Loucy (cell line): ENCODE results near the gene SLC12A4.
"Not testable (repeated sequence)": the region's sequence is repeated elsewhere in the genome, so short reads cannot be mapped to it uniquely, and the experiment has no call there.

Experiments
- H2AFZ ChIP-seq: fragments of 200-600 bp; sonication (generic); 2 replicates; pipeline ENCODE4 v1.6.0; 2016; ENCODE audit warnings: antibody characterized with exemption, mild to moderate bottlenecking, low read length, moderate library complexity
- H3F3A ChIP-seq: fragments of 200-600 bp; 2 replicates; pipeline ENCODE4 v1.6.0; 2016; ENCODE audit warnings: antibody characterized with exemption, low read depth, mild to moderate bottlenecking
- H3K27me3 ChIP-seq: fragments of 200-600 bp; sonication (generic); 2 replicates; pipeline ENCODE4 v1.6.1; 2014; ENCODE audit warnings: low read length, mild to moderate bottlenecking; ENCODE audit not compliant: insufficient read depth, poor library complexity, severe bottlenecking
- H3K36me3 ChIP-seq: fragments of 200-600 bp; sonication (generic); 2 replicates; pipeline ENCODE4 v1.6.1; 2016; ENCODE audit warnings: low read length; ENCODE audit not compliant: insufficient read depth
- H3K4me1 ChIP-seq: fragments of 200-600 bp; sonication (generic); 2 replicates; pipeline ENCODE4 v1.5.1; 2014; ENCODE audit warnings: low read length, mild to moderate bottlenecking; ENCODE audit not compliant: insufficient read depth, poor library complexity, severe bottlenecking
- H3K4me2 ChIP-seq: fragments of 200-600 bp; sonication (generic); 2 replicates; pipeline ENCODE4 v1.6.0; 2014; ENCODE audit warnings: antibody characterized with exemption, low read length, low read depth, mild to moderate bottlenecking; ENCODE audit not compliant: poor library complexity, severe bottlenecking
- H3K4me3 ChIP-seq: fragments of 200-600 bp; sonication (generic); 2 replicates; pipeline ENCODE4 v1.5.1; 2014; ENCODE audit warnings: low read length, mild to moderate bottlenecking, mixed read lengths; ENCODE audit not compliant: poor library complexity, severe bottlenecking
- H3K79me2 ChIP-seq: fragments of 200-600 bp; sonication (generic); 2 replicates; pipeline ENCODE4 v1.6.1; 2014; ENCODE audit warnings: low read length; ENCODE audit not compliant: insufficient read depth
- H3K9ac ChIP-seq: fragments of 200-600 bp; sonication (generic); 2 replicates; pipeline ENCODE4 v1.6.0; 2014; ENCODE audit warnings: mild to moderate bottlenecking, low read depth, low read length, moderate library complexity; ENCODE audit not compliant: poor library complexity, severe bottlenecking
- H3K9me2 ChIP-seq: fragments of 200-600 bp; sonication (generic); replicated peaks from 2 replicates; pipeline ENCODE4 v1.6.1; 2016; ENCODE audit warnings: low read depth, low read length, mixed read lengths
- H3K9me3 ChIP-seq: fragments of 200-600 bp; sonication (generic); 2 replicates; pipeline ENCODE4 v1.6.1; 2014; ENCODE audit warnings: mild to moderate bottlenecking, antibody characterized with exemption, low read length, low read depth; ENCODE audit not compliant: insufficient read depth
- H4K20me1 ChIP-seq: fragments of 200-600 bp; sonication (generic); 2 replicates; pipeline ENCODE4 v1.6.0; 2014; ENCODE audit warnings: antibody characterized with exemption, low read length, mild to moderate bottlenecking; ENCODE audit not compliant: insufficient read depth, poor library complexity, severe bottlenecking
- EZH2phosphoT487 ChIP-seq: fragments of 200-600 bp; IDR thresholded peaks from 2 replicates; pipeline ENCODE4 v1.6.1; 2018; ENCODE audit warnings: antibody characterized with exemption, mild to moderate bottlenecking, moderate library complexity, borderline replicate concordance
- TF ChIP-seq, protein P1 (sequence below): fragments of 200-600 bp; sonication (generic); conservative IDR thresholded peaks from 2 replicates; pipeline ENCODE4 v1.5.1; 2014; ENCODE audit warnings: mild to moderate bottlenecking, antibody characterized with exemption, low read length

The SLC12A4 gene

DNA sequence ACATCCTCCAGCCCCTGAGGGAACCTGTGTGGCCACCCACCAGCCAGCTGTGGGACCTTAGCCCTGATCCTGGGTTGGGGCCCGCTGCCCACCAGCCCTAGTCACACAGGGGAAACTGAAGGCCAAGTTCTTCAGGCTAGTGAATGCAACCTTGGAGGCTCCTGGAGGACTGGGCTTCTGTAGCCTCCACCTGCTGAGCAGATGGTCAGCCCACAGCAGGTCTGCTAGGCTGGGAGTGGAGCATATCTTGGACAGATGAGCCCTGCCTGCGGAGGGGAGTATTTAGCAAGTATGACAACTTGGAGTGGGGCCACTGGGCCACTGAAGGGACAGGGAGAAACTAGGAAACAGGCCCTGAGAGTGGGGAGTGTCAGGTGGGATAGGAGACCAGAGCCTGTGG, 7.8 kb upstream of the SLC12A4 start:
- Histone ChIP-seq H3K36me3 (no peaks in the 10 kb centered on the region), H3K9me2 (no peaks in the 10 kb centered on the region), H2AFZ (no peak overlapping the region), H3K4me2 (no peak overlapping the region), H3K4me1 (no peaks in the 10 kb centered on the region), H4K20me1 (no peaks in the 10 kb centered on the region), H3K4me3 (no peak overlapping the region), H3F3A (no peaks in the 10 kb centered on the region), H3K9me3 (no peaks in the 10 kb centered on the region), H3K79me2 (no peaks in the 10 kb centered on the region), H3K27me3 (no peaks in the 10 kb centered on the region), H3K9ac (no peak overlapping the region)
- TF ChIP-seq, protein P1, sequence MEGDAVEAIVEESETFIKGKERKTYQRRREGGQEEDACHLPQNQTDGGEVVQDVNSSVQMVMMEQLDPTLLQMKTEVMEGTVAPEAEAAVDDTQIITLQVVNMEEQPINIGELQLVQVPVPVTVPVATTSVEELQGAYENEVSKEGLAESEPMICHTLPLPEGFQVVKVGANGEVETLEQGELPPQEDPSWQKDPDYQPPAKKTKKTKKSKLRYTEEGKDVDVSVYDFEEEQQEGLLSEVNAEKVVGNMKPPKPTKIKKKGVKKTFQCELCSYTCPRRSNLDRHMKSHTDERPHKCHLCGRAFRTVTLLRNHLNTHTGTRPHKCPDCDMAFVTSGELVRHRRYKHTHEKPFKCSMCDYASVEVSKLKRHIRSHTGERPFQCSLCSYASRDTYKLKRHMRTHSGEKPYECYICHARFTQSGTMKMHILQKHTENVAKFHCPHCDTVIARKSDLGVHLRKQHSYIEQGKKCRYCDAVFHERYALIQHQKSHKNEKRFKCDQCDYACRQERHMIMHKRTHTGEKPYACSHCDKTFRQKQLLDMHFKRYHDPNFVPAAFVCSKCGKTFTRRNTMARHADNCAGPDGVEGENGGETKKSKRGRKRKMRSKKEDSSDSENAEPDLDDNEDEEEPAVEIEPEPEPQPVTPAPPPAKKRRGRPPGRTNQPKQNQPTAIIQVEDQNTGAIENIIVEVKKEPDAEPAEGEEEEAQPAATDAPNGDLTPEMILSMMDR = no peak
- TF ChIP-seq EZH2phosphoT487 = no peak

DNA sequence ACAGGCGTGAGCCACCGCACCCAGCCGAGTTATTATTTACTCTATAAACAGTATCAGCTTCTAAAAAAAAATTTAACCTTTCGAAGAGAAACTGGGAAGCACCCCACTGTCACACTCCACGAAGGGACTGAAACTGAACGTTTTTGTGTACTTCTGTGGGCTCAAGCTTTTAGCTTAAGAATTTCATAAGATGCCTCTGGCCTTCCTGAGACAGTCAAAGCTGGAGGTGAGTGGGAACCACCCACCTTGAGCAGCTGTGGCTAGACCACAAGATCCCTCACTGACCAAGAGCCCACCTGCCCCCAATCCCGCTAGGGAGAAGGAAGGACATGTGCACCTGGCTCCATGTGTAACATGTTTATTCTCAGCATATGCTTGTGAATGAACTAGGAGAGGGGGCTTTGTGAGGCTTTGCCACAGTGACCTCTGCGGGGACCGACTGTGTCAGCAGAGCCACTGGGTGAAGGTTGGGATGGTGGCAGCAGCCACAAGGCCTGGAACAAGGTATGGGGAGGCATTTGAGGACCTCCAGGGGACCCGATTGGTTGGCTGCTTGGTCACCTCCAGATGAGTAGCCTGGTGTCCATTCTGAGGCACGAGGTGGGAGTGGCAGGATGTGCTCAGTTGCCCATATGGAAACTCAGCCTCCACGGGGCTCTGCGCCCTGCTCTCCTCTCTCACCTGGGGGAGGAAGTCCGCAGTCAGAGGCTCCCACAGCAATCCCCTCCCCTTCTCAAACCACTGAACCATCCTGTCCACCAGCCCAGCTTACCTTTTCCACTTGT, 7.1 kb upstream of the SLC12A4 start:
- Histone ChIP-seq H3K9me2 (no peaks in the 10 kb centered on the region), H4K20me1 (no peaks in the 10 kb centered on the region), H3K36me3 (no peaks in the 10 kb centered on the region), H2AFZ (no peak overlapping the region), H3K4me1 (no peaks in the 10 kb centered on the region), H3K79me2 (no peaks in the 10 kb centered on the region), H3K9ac (no peak overlapping the region), H3K9me3 (no peaks in the 10 kb centered on the region), H3K27me3 (no peaks in the 10 kb centered on the region), H3K4me3 (no peak overlapping the region), H3F3A (no peaks in the 10 kb centered on the region; the same call in 1 of the 2 replicates), H3K4me2 (no peak overlapping the region)
- TF ChIP-seq, protein P1 = no peak
- TF ChIP-seq EZH2phosphoT487 = no peak

DNA sequence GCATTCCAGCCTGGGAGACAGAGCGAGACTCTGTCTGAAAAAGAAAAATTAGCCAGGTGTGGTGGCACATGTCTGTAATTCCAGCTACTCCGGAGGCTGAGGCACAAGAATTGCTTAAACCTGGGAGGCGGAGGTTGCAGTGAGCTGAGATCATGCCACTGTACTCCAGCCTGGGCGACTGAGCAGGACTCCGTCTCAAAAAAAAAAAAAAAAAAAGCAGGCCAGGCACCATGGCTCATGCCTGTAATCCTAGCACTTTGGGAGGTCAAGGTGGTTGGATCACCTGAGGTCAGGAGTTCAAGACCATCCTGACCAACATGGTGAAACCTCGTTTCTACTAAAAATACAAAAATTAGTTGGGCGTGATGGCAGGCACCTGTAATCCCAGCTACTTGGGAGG, 3.8 kb upstream of the SLC12A4 start:
- H3K27me3 ChIP-seq, H3K9me3 ChIP-seq, H3K9me2 ChIP-seq, H3K4me2 ChIP-seq, H3K4me3 ChIP-seq, H3K36me3 ChIP-seq, H2AFZ ChIP-seq, H3K9ac ChIP-seq, H3F3A ChIP-seq, H4K20me1 ChIP-seq, H3K79me2 ChIP-seq: not testable (repeated sequence)
- H3K4me1 ChIP-seq = peaks cover 14% of the 10 kb centered on the region

DNA sequence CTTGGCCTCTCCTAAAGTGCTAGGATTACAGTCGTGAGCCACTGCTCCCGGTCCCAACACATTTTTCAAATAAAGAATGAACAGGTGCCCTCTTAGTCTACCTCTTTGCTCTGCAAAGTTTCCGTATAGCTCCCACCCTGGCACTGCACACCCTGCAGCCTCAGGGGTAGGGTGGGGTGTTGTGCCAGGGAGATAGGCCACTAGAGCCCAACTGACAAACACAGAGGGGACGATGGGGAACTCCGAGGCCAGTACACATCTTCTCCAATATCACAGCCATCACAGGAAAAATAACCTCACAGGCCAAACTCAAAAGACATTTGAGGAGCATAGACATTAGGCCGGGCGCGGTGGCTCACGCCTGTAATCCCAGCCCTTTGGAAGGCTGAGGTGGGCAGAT, 2.7 kb upstream of the SLC12A4 start:
- Histone ChIP-seq H3K9ac (no peak overlapping the region), H3K9me3 (no peaks in the 10 kb centered on the region), H3K9me2 (no peaks in the 10 kb centered on the region), H3K27me3 (no peaks in the 10 kb centered on the region), H3K4me1 (peaks cover 18% of the 10 kb centered on the region), H4K20me1 (no peaks in the 10 kb centered on the region), H3K36me3 (no peaks in the 10 kb centered on the region), H2AFZ (no peak overlapping the region), H3F3A (no peaks in the 10 kb centered on the region; the same call in 1 of the 2 replicates), H3K79me2 (no peaks in the 10 kb centered on the region), H3K4me2 (no peak overlapping the region), H3K4me3 (no peak overlapping the region)
- TF ChIP-seq EZH2phosphoT487 = no peak
